ENCODE data around the gene SLC49A3. TPM values are rescaled to one million over a fixed set of nuclear protein-coding genes. Genes with fewer than 3 reads are reported as not detected.

Gene SLC49A3
- total RNA-seq, 4 donors from 2014 or later = 14.9 to 27.1 (median 18.3) TPM

GRCh38 chr4:660401-660800 is 28.6 kb downstream of the SLC49A3 start:
- no peaks in the 10 kb centered on the region for H3K27me3 ChIP-seq
- no peak overlapping the region for H3K4me3 ChIP-seq (replicated peaks in 1 of 3)
- WGBS, 2 donors = 92 to 99% methylated on average over 6 to 10 of the region's 10 CpGs
- H3K36me3 ChIP-seq = no peaks in the 10 kb centered on the region
- intact Hi-C loops (cut with DNase I) = no loop called here
- no peak for DNase-seq
- no peak overlapping the region for H3K27ac ChIP-seq
- H3K9me3 ChIP-seq = no peaks in the 10 kb centered on the region
- peaks cover 0 to 12% of the 10 kb centered on the region in 2 donors for H3K4me1 ChIP-seq
- no peak for TF ChIP-seq POLR2A (IDR thresholded peaks at IDR 0.05)
- no peak for TF ChIP-seq CTCF (IDR thresholded peaks at IDR 0.05)

DNA sequence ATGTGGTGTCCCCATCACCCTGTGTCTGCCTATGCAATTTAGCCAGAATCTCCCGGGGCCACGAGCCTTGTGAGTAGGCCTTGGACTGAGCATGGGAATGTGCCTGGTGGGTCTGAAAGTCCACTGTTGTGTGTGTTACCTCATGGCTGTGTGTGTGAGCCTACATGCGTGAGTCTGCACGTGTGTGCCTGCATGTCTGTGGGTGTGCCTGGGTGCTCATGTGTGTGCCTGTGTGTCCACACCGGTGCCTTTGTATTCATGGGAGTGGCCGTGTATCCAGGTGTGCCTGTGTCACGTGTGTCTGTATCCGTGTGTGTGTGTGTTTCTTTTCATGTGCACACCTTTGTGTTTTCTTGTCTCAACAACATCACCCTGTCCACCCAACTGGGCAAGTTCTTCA is 29.1 kb downstream of the SLC49A3 start:
- no peak overlapping the region for H3K27ac ChIP-seq
- no peaks in the 10 kb centered on the region for H3K27me3 ChIP-seq
- TF ChIP-seq POLR2A (IDR thresholded peaks at IDR 0.05) (no peak), CTCF (IDR thresholded peaks at IDR 0.05) (no peak)
- no peak for DNase-seq
- no peaks in the 10 kb centered on the region for H3K9me3 ChIP-seq
- no peaks in the 10 kb centered on the region for H3K36me3 ChIP-seq
- intact Hi-C loops (cut with DNase I) = no loop called here
- H3K4me1 ChIP-seq = peaks cover 0 to 11% of the 10 kb centered on the region in 2 donors
- WGBS, 2 donors = 93 to 97% methylated on average over 8 of the region's 8 CpGs
- H3K4me3 ChIP-seq (replicated peaks in 1 of 3) = no peak overlapping the region

- 90 to 94% methylated on average over 31 to 32 of the region's 32 CpGs for WGBS, 2 donors
- Histone ChIP-seq H3K4me1 (peaks cover 0 to 4% of the 10 kb centered on the region in 2 donors), H3K4me3 (replicated peaks in 1 of 3) (no peak overlapping the region), H3K9me3 (no peaks in the 10 kb centered on the region), H3K36me3 (no peaks in the 10 kb centered on the region), H3K27ac (no peak overlapping the region), H3K27me3 (no peaks in the 10 kb centered on the region)
- intact Hi-C loops (cut with DNase I) = no loop called here
- TF ChIP-seq CTCF (IDR thresholded peaks at IDR 0.05) (no peak), POLR2A (IDR thresholded peaks at IDR 0.05) (no peak)
- no peak for DNase-seq
These were observed 30.0 kb downstream of the SLC49A3 start for GRCh38 chr4:658681-659667.

DNA sequence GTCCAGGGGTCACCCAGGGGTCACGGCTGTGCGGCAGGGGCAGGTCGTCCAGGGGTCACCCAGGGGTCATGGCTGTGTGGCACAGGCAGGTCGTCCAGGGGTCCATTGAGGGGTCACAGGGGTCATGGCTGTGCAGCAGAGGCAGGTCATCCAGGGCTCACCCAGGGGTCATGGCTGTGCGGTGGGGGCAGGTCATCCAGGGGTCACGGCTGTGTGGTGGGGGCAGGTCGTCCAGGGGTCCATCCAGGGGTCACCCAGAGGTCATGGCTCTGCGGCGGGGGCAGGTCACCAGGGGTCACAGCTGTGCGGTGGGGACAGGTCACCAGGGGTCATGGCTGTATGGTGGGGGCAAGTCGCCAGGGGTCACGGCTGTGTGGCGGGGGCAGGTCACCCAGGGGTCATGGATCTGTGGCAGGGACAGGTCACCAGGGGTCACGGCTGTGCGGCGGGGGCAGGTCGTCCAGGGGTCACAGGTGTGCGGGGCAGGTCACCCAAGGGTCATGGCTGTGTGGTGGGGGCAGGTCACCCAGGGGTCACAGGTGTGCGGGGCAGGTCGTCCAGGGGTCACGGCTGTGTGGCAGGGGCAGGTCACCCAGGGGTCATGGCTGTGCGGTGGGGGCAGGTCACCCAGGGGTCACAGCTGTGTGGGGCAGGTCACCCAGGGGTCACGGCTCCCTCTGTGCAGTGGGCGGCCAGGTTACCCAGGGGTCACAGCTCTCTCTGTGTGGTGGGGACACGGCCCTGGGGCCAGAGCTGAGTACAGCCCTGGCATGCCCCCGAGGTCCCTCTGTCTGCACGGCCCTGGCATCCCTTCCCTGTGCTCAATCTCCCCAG is 30.9 kb downstream of the SLC49A3 start:
- Histone ChIP-seq H3K36me3 (no peaks in the 10 kb centered on the region), H3K4me1 (peaks cover 0 to 3% of the 10 kb centered on the region in 2 donors), H3K27ac (no peak overlapping the region), H3K4me3 (replicated peaks in 1 of 3) (no peak overlapping the region), H3K9me3 (no peaks in the 10 kb centered on the region), H3K27me3 (no peaks in the 10 kb centered on the region)
- TF ChIP-seq CTCF (IDR thresholded peaks at IDR 0.05) (no peak), POLR2A (IDR thresholded peaks at IDR 0.05) (no peak)
- no peak for DNase-seq
- intact Hi-C loops (cut with DNase I) = no loop called here
- WGBS, 2 donors = 87 to 100% methylated on average over 1 to 17 of the region's 27 CpGs
